Activated T-cell treated with anti-CD3 and anti-CD28 coated beads, Interleukin-2, amount 50 U/mL, for 24 hours (primary cell): ENCODE measurements around the gene BAG2.

Source experiments
- DNase-seq: peaks from one replicate; pipeline ENCODE4 v3.0.0-alpha.2; 2020
- H3K27ac Mint-ChIP-seq: 2 replicates; pipeline ENCODE4 v1.8.0; 2020; ENCODE audit warnings: mild to moderate bottlenecking, mixed read lengths
- H3K27me3 Mint-ChIP-seq: 2 replicates; pipeline ENCODE4 v1.8.0; 2020; ENCODE audit warnings: mixed read lengths
- H3K36me3 Mint-ChIP-seq: 2 replicates; pipeline ENCODE4 v1.8.0; 2020; ENCODE audit warnings: low read depth, mixed read lengths
- H3K4me1 Mint-ChIP-seq: 2 replicates; pipeline ENCODE4 v1.8.0; 2020; ENCODE audit warnings: low read depth, mixed read lengths
- H3K4me3 Mint-ChIP-seq: 2 replicates; pipeline ENCODE4 v1.8.0; 2020; ENCODE audit warnings: mild to moderate bottlenecking, moderate library complexity, mixed read lengths
- H3K9me3 Mint-ChIP-seq: 2 replicates; pipeline ENCODE4 v1.8.0; 2020; ENCODE audit warnings: mixed read lengths

Gene BAG2

GRCh38 chr6:57159127-57159526 lies 13.0 kb upstream of the BAG2 start:
- peaks cover 81% of the 10 kb centered on the region for H3K36me3 Mint-ChIP-seq
- H3K4me1 Mint-ChIP-seq: peaks cover 10% of the 10 kb centered on the region
- DNase-seq: no peak
- no peak overlapping the region for H3K4me3 Mint-ChIP-seq
- H3K9me3 Mint-ChIP-seq: peaks cover 7% of the 10 kb centered on the region
- H3K27ac Mint-ChIP-seq: no peak overlapping the region
- no peaks in the 10 kb centered on the region for H3K27me3 Mint-ChIP-seq

GRCh38 chr6:57162028-57162427 lies 10.1 kb upstream of the BAG2 start:
- H3K27me3 Mint-ChIP-seq: no peaks in the 10 kb centered on the region
- H3K4me1 Mint-ChIP-seq: peaks cover 10% of the 10 kb centered on the region
- H3K36me3 Mint-ChIP-seq: peaks cover 79% of the 10 kb centered on the region
- H3K27ac Mint-ChIP-seq: no peak overlapping the region
- no peak for DNase-seq
- peaks cover 15% of the 10 kb centered on the region for H3K9me3 Mint-ChIP-seq
- no peak overlapping the region for H3K4me3 Mint-ChIP-seq

- H3K36me3 Mint-ChIP-seq: peaks cover 79% of the 10 kb centered on the region
- peaks cover 10% of the 10 kb centered on the region for H3K4me1 Mint-ChIP-seq
- no peak overlapping the region for H3K4me3 Mint-ChIP-seq
- no peaks in the 10 kb centered on the region for H3K27me3 Mint-ChIP-seq
- H3K9me3 Mint-ChIP-seq: peaks cover 15% of the 10 kb centered on the region
- H3K27ac Mint-ChIP-seq: no peak overlapping the region
- DNase-seq: no peak
Measured at GRCh38 chr6:57162516-57162915, 9.6 kb upstream of the BAG2 start.

GRCh38 chr6:57163956-57164355 lies 8.2 kb upstream of the BAG2 start:
- Mint-ChIP-seq H3K27me3 (no peaks in the 10 kb centered on the region), H3K4me1 (peaks cover under 1% of the 10 kb centered on the region), H3K27ac (no peak overlapping the region), H3K36me3 (peaks cover 71% of the 10 kb centered on the region), H3K9me3 (peaks cover 15% of the 10 kb centered on the region), H3K4me3 (no peak overlapping the region)
- no peak for DNase-seq

- Mint-ChIP-seq H3K36me3 (peaks cover 73% of the 10 kb centered on the region), H3K4me1 (no peaks in the 10 kb centered on the region), H3K27me3 (no peaks in the 10 kb centered on the region), H3K4me3 (no peak overlapping the region), H3K27ac (no peak overlapping the region), H3K9me3 (peaks cover 15% of the 10 kb centered on the region)
- DNase-seq: no peak
Measured at GRCh38 chr6:57165080-57165479, 7.0 kb upstream of the BAG2 start.

GRCh38 chr6:57173056-57173885 lies 1.1 kb downstream of the BAG2 start:
- Mint-ChIP-seq H3K4me3 (peak overlapping the region; percentile 89), H3K27ac (peak overlapping the region; percentile 95), H3K36me3 (peaks cover 44% of the 10 kb centered on the region), H3K4me1 (peaks cover 46% of the 10 kb centered on the region), H3K9me3 (no peaks in the 10 kb centered on the region), H3K27me3 (no peaks in the 10 kb centered on the region)
- DNase-seq: peak; percentile 46

- H3K9me3 Mint-ChIP-seq: no peaks in the 10 kb centered on the region
- peak overlapping the region; percentile 89 for H3K4me3 Mint-ChIP-seq
- H3K4me1 Mint-ChIP-seq: peaks cover 49% of the 10 kb centered on the region
- H3K27me3 Mint-ChIP-seq: no peaks in the 10 kb centered on the region
- DNase-seq: no peak
- H3K27ac Mint-ChIP-seq: peak overlapping the region; percentile 95
- H3K36me3 Mint-ChIP-seq: peaks cover 45% of the 10 kb centered on the region
Measured at GRCh38 chr6:57173886-57174510, 1.9 kb downstream of the BAG2 start.

GRCh38 chr6:57174511-57174907 lies 2.4 kb downstream of the BAG2 start:
- H3K4me3 Mint-ChIP-seq: peak overlapping the region; percentile 89

GRCh38 chr6:57177545-57178265 lies 5.6 kb downstream of the BAG2 start:
- Mint-ChIP-seq H3K4me3 (no peak overlapping the region), H3K27me3 (no peaks in the 10 kb centered on the region), H3K4me1 (peaks cover 41% of the 10 kb centered on the region), H3K27ac (no peak overlapping the region), H3K36me3 (peaks cover 69% of the 10 kb centered on the region), H3K9me3 (no peaks in the 10 kb centered on the region)
- DNase-seq: no peak

More at GRCh38 chr6:57174511-57174907, 2.4 kb downstream of the BAG2 start:
- no peaks in the 10 kb centered on the region for H3K9me3 Mint-ChIP-seq
- DNase-seq: no peak
- no peak overlapping the region for H3K27ac Mint-ChIP-seq
- H3K4me1 Mint-ChIP-seq: peaks cover 51% of the 10 kb centered on the region
- H3K36me3 Mint-ChIP-seq: peaks cover 46% of the 10 kb centered on the region
- H3K27me3 Mint-ChIP-seq: no peaks in the 10 kb centered on the region

GRCh38 chr6:57180596-57180995 lies 8.5 kb downstream of the BAG2 start:
- Mint-ChIP-seq H3K27ac (no peak overlapping the region), H3K36me3 (peaks cover 68% of the 10 kb centered on the region), H3K9me3 (no peaks in the 10 kb centered on the region)

GRCh38 chr6:57182017-57182432 lies 9.9 kb downstream of the BAG2 start:
- no peak overlapping the region for H3K4me3 Mint-ChIP-seq

More at GRCh38 chr6:57180596-57180995, 8.5 kb downstream of the BAG2 start:
- no peak for DNase-seq
- Mint-ChIP-seq H3K4me1 (peaks cover 20% of the 10 kb centered on the region), H3K4me3 (no peak overlapping the region), H3K27me3 (no peaks in the 10 kb centered on the region)

GRCh38 chr6:57183336-57183735 lies 11.2 kb downstream of the BAG2 start:
- no peak for DNase-seq
- no peak overlapping the region for H3K4me3 Mint-ChIP-seq
- no peaks in the 10 kb centered on the region for H3K27me3 Mint-ChIP-seq
- H3K27ac Mint-ChIP-seq: no peak overlapping the region
- H3K4me1 Mint-ChIP-seq: peaks cover 6% of the 10 kb centered on the region
- no peaks in the 10 kb centered on the region for H3K9me3 Mint-ChIP-seq
- peaks cover 72% of the 10 kb centered on the region for H3K36me3 Mint-ChIP-seq

More at GRCh38 chr6:57182017-57182432, 9.9 kb downstream of the BAG2 start:
- Mint-ChIP-seq H3K36me3 (peaks cover 70% of the 10 kb centered on the region), H3K9me3 (no peaks in the 10 kb centered on the region), H3K27ac (peak overlapping the region; percentile 7), H3K4me1 (peaks cover 10% of the 10 kb centered on the region), H3K27me3 (no peaks in the 10 kb centered on the region)
- no peak for DNase-seq

GRCh38 chr6:57190140-57190539 lies 18.0 kb downstream of the BAG2 start:
- Mint-ChIP-seq H3K27me3 (no peaks in the 10 kb centered on the region), H3K4me1 (no peaks in the 10 kb centered on the region), H3K4me3 (no peak overlapping the region), H3K27ac (no peak overlapping the region), H3K36me3 (peaks cover 39% of the 10 kb centered on the region), H3K9me3 (no peaks in the 10 kb centered on the region)
- DNase-seq: no peak

- Mint-ChIP-seq H3K27ac (no peak overlapping the region), H3K4me1 (no peaks in the 10 kb centered on the region), H3K9me3 (no peaks in the 10 kb centered on the region), H3K27me3 (no peaks in the 10 kb centered on the region), H3K36me3 (peaks cover 21% of the 10 kb centered on the region), H3K4me3 (no peak overlapping the region)
- no peak for DNase-seq
Measured at GRCh38 chr6:57193177-57193576, 21.1 kb downstream of the BAG2 start.
